Adrenal gland (tissue), 12 donors: Measurements from ENCODE around the gene UBE3C. TPM values are rescaled to one million over a fixed set of nuclear protein-coding genes. Genes with fewer than 3 reads are reported as not detected.

Experiments
- DNase-seq, 7 donors: peaks; one replicate each; pipeline ENCODE4 v3.0.0-alpha.2; 2019 to 2020
- H3K27ac ChIP-seq, 5 donors: fragments of 200-600 bp; sonication (generic) in 4 of 5; 1 replicate in 3 of 5; 2 replicates in 2 of 5; pipeline versions ENCODE4 v1.5.1 to v1.8.0; 2016 to 2020; ENCODE audit warnings: mild to moderate bottlenecking in 1 of 5
- H3K27me3 ChIP-seq: fragments of 200-600 bp; 2 replicates; pipeline ENCODE4 v1.8.0; 2021
- H3K36me3 ChIP-seq, 2 donors: fragments of 200-600 bp; replicated peaks in 1 of 2; 1 replicate in 1 of 2; 2 replicates in 1 of 2; pipeline versions ENCODE4 v1.5.1 to v1.8.0; 2018 to 2022
- H3K4me1 ChIP-seq, 2 donors: fragments of 200-600 bp; replicated peaks in 1 of 2; 1 replicate in 1 of 2; 2 replicates in 1 of 2; pipeline versions ENCODE4 v1.5.1 to v1.8.0; 2018 to 2021
- H3K4me3 ChIP-seq, 4 donors: fragments of 200-600 bp; sonication (generic) in 3 of 4; one replicate each; pipeline ENCODE4 v1.5.1; 2016 to 2018
- H3K9me3 ChIP-seq, 3 donors: fragments of 200-600 bp; sonication (generic) in 1 of 3; replicated peaks in 1 of 3; 1 replicate in 2 of 3; 2 replicates in 1 of 3; pipeline versions ENCODE4 v1.5.1 to v1.8.0; 2016 to 2021
- CTCF ChIP-seq, 6 experiments: fragments of 450-650 bp in 4 of 6; fragments of 200-600 bp in 2 of 6; sonication (generic) in 1 of 6; IDR thresholded peaks; 1 replicate in 5 of 6; 2 replicates in 1 of 6; pipeline versions ENCODE4 v1.5.1 to v1.8.0; 2016 to 2021; ENCODE audit warnings: antibody characterized with exemption in 6 of 6, mild to moderate bottlenecking in 2 of 6, moderate library complexity in 1 of 6
- POLR2A ChIP-seq, 2 donors: fragments of 450-650 bp; IDR thresholded peaks; one replicate each; pipeline ENCODE4 v1.6.1; 2017; ENCODE audit warnings: antibody characterized with exemption in 2 of 2, mild to moderate bottlenecking in 2 of 2, moderate library complexity in 1 of 2
- WGBS, 4 donors: extraction: QIAGEN DNeasy Blood & Tissue Kit in 2 of 4; methylation state at CpG; one replicate each; pipeline versions ENCODE4 v1.1.5 to v1.1.7; 2013 to 2017; 5-methylcytosine and 5-hydroxymethylcytosine counted together
- intact Hi-C, 2 donors: fragments of 100-400 bp; cut with DNase I; formaldehyde crosslinking; loops; one replicate each; pipeline versions ENCODE4 v1.14.1 to v1.15.0; 2022 to 2023
- polyA plus RNA-seq, 3 donors: library from polyadenylated mRNA; stranded (reverse); fragments of 200-250 nt in 2 of 3; fragments of 350-450 nt in 1 of 3; fragmentation: Illumina TruSeq in 1 of 3; extraction: RNeasy Lipid Tissue Mini Kit (QIAGEN cat#74804) in 1 of 3; gene quantifications; one replicate each; pipeline ENCODE4 v1.2.3, GENCODE V29; 2013 to 2014
- total RNA-seq, 9 donors: library from RNA; depleted of rRNA in 4 of 9; stranded (reverse); fragments of >200 nt in 4 of 9; fragments of 120-200 nt in 1 of 9; fragmentation: NEBNext Ultra II Directional in 1 of 9; extraction: Animal tissue kit (Norgen Biotek cat#: 25700) in 1 of 9; gene quantifications; one replicate each; pipeline versions ENCODE4 v1.1.0 to v1.2.4, GENCODE V29; 2013 to 2023
- donor health status: healthy with polysubstance abuse.
- donor health status: Bipolar disorder and iron deficiency.
- donor health status: DM: yes; HTN: yes; CAD: no.
- donor health status: DM: no; HTN: no; CAD: no.
- donor health status: DM: no; HTN: no; CAD: no.
- donor health status: DM: yes; HTN: yes; CAD: no.

Gene UBE3C
- total and polyA plus RNA-seq, 12 donors, result 11.7 to 58.1 (median 46.2) TPM

GRCh38 chr7:157268540-157268939 lies 129.8 kb downstream of the UBE3C start:
- H3K36me3 ChIP-seq, result peaks cover 0 to 31% of the 10 kb centered on the region in 2 donors
- 88 to 90% (median 89%) methylated on average over 13 of the region's 13 CpGs for WGBS, 4 donors
- no peaks in the 10 kb centered on the region for H3K9me3 ChIP-seq
- no peak overlapping the region for H3K4me3 ChIP-seq
- H3K27me3 ChIP-seq, result no peaks in the 10 kb centered on the region
- H3K4me1 ChIP-seq, result peaks cover 16 to 24% of the 10 kb centered on the region in 2 donors
- no peak overlapping the region for H3K27ac ChIP-seq
- intact Hi-C loops, result no loop called here
- no peak for TF ChIP-seq CTCF (IDR thresholded peaks at IDR 0.05)
- TF ChIP-seq POLR2A (IDR thresholded peaks at IDR 0.05), result no peak
- no peak for DNase-seq

GRCh38 chr7:157269341-157270059 lies 130.8 kb downstream of the UBE3C start:
- Histone ChIP-seq H3K36me3 (peaks cover 0 to 31% of the 10 kb centered on the region in 2 donors), H3K27me3 (no peaks in the 10 kb centered on the region), H3K27ac (no peak overlapping the region), H3K9me3 (no peaks in the 10 kb centered on the region), H3K4me3 (no peak overlapping the region), H3K4me1 (peaks cover 19 to 29% of the 10 kb centered on the region in 2 donors)
- 87 to 97% (median 91%) methylated on average over 13 to 16 of the region's 16 CpGs for WGBS, 4 donors
- TF ChIP-seq CTCF (IDR thresholded peaks at IDR 0.05) (no peak), POLR2A (IDR thresholded peaks at IDR 0.05) (no peak)
- intact Hi-C loops, result no loop called here
- DNase-seq, result no peak

DNA sequence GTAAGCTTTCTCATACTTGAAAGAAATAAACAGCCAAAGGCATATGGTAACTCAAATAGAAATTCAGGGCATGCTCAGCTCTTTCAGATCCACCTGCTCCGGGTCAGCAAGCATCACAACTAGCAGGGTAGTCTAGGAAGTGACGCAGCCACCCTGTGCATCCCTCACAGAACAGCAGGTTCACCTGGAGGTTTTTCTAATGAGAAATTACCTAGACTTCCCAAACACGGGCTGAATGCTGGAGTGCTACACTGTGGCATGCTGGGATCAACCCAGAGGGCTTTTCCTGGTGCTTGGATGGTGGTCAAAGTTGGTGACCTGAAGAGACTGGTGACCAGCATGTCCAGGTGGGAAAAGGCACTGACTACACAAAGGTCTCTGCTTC lies 131.3 kb downstream of the UBE3C start:
- DNase-seq, result no peak
- no peaks in the 10 kb centered on the region for H3K9me3 ChIP-seq
- 92 to 97% (median 94%) methylated on average over 3 of the region's 3 CpGs for WGBS, 4 donors
- no peak overlapping the region for H3K27ac ChIP-seq
- TF ChIP-seq POLR2A (IDR thresholded peaks at IDR 0.05) (no peak), CTCF (IDR thresholded peaks at IDR 0.05) (no peak)
- intact Hi-C loops, result no loop called here
- no peaks in the 10 kb centered on the region for H3K27me3 ChIP-seq
- H3K4me3 ChIP-seq, result no peak overlapping the region
- peaks cover 19 to 29% of the 10 kb centered on the region in 2 donors for H3K4me1 ChIP-seq
- H3K36me3 ChIP-seq, result peaks cover 0 to 29% of the 10 kb centered on the region in 2 donors

- H3K9me3 ChIP-seq, result no peaks in the 10 kb centered on the region
- H3K4me3 ChIP-seq, result no peak overlapping the region
- WGBS, 4 donors, result 68 to 70% (median 70%) methylated on average over 15 of the region's 15 CpGs
- no peaks in the 10 kb centered on the region for H3K27me3 ChIP-seq
- peaks cover 19 to 29% of the 10 kb centered on the region in 2 donors for H3K4me1 ChIP-seq
- no peak for TF ChIP-seq CTCF (IDR thresholded peaks at IDR 0.05)
- TF ChIP-seq POLR2A (IDR thresholded peaks at IDR 0.05), result no peak
- peaks cover 0 to 17% of the 10 kb centered on the region in 2 donors for H3K36me3 ChIP-seq
- DNase-seq, result peak in 5 of 7 donors; percentile 30 to 63 (median 40)
- intact Hi-C loops, result no loop called here
- H3K27ac ChIP-seq, result peak overlapping the region in 4 of 5 donors; percentile 5 to 81 (median 62)
These were observed 132.7 kb downstream of the UBE3C start for GRCh38 chr7:157271315-157271990.
